A549 (cell line): ENCODE measurements around the gene DNA2. TPM values are rescaled to one million over a fixed set of nuclear protein-coding genes. Genes with fewer than 3 reads are reported as not detected.

Experiments used
- ATAC-seq, 2 experiments: fragments of 200-7000 bp in 1 of 2; fragments of >200 bp in 1 of 2; cut with Nextera tagmentation in 1 of 2; cut with Tn5 transposase in 1 of 2; 3 replicates each; pipeline versions ENCODE4 v1.8.0 to v1.9.1; 2018 to 2020; ENCODE audit warnings: mild to moderate bottlenecking in 1 of 2, moderate library complexity in 1 of 2
- CTCF ChIA-PET: fragments of 300-600 bp; sonication (Branson Sonifier 250); formaldehyde crosslinking; extraction: SDS; loops from one replicate; lab custom pipeline; 2021; ENCODE audit warnings: antibody characterized with exemption, inconsistent platforms; lab: Yijun Ruan, JAX
- POLR2A ChIA-PET: fragments of 350-600 bp; formaldehyde crosslinking; extraction: SDS; loops from one replicate; lab custom pipeline; 2021; ENCODE audit warnings: antibody characterized with exemption, inconsistent platforms; lab: Yijun Ruan, JAX
- DNase-seq, 2 experiments: peaks; one replicate each; pipeline versions ENCODE4 v3.0.0 to v3.0.0-alpha.2; 2011 to 2016; ENCODE audit warnings: low read depth in 1 of 2, low spot score in 1 of 2
- FAIRE-seq: peaks from 2 replicates; lab custom pipeline; 2011; peaks lifted over from hg19 to GRCh38; lab: Jason Lieb, UNC
- H3K27ac ChIP-seq, 2 experiments: fragments of >200 bp; sonication (Bioruptor Twin); formaldehyde crosslinking; 3 replicates each; pipeline ENCODE4 v1.5.1; 2016 to 2017
- H3K4me1 ChIP-seq: fragments of >200 bp; sonication (Bioruptor Twin); formaldehyde crosslinking; 3 replicates; pipeline ENCODE4 v1.6.1; 2016
- H3K4me2 ChIP-seq: fragments of >200 bp; sonication (Bioruptor Twin); formaldehyde crosslinking; 3 replicates; pipeline ENCODE4 v1.6.1; 2016
- H3K4me3 ChIP-seq: fragments of >200 bp; sonication (Bioruptor Twin); formaldehyde crosslinking; 3 replicates; pipeline ENCODE4 v1.5.1; 2016
- H3K9me3 ChIP-seq: fragments of >200 bp; sonication (Bioruptor Twin); formaldehyde crosslinking; 3 replicates; pipeline ENCODE4 v1.6.1; 2016
- ATOH8 ChIP-seq: fragments of 250-450 bp; sonication (Bioruptor Pico); IDR thresholded peaks from 2 replicates; pipeline ENCODE4 v1.5.0; 2020; ENCODE audit warnings: low read depth, mild to moderate bottlenecking, moderate library complexity
- BHLHE40 ChIP-seq: IDR thresholded peaks from 2 replicates; pipeline ENCODE4 v1.6.1; 2012; ENCODE audit warnings: low read depth, low read length, inconsistent platforms
- CBX8 ChIP-seq: fragments of 200-600 bp; sonication (generic); IDR thresholded peaks from 2 replicates; pipeline ENCODE4 v1.6.1; 2016
- CTCF ChIP-seq: fragments of >200 bp; sonication (Bioruptor Twin); formaldehyde crosslinking; IDR thresholded peaks from 3 replicates; pipeline ENCODE4 v1.5.1; 2016
- EHF ChIP-seq: fragments of 250-450 bp; sonication (Bioruptor Pico); IDR thresholded peaks from 2 replicates; pipeline ENCODE4 v1.5.0; 2020; ENCODE audit warnings: mild to moderate bottlenecking
- EP300 ChIP-seq, 2 experiments: fragments of >200 bp; sonication (Bioruptor Twin); formaldehyde crosslinking; IDR thresholded peaks; 2 replicates in 1 of 2; 3 replicates in 1 of 2; pipeline ENCODE4 v1.6.1; 2016 to 2017
- FOSB ChIP-seq: fragments of 250-450 bp; sonication (Bioruptor Pico); IDR thresholded peaks from 2 replicates; pipeline ENCODE4 v1.5.0; 2020; ENCODE audit warnings: mild to moderate bottlenecking, moderate library complexity
- FOSL2 ChIP-seq, 2 experiments: fragments of 450-650 bp in 1 of 2; fragments of >200 bp in 1 of 2; sonication (Bioruptor Twin) in 1 of 2; formaldehyde crosslinking; IDR thresholded peaks; 2 replicates each; pipeline versions ENCODE4 v1.5.0 to v1.6.1; 2016 to 2020; ENCODE audit warnings: mild to moderate bottlenecking in 1 of 2, moderate library complexity in 1 of 2
- FOXS1 ChIP-seq: fragments of 250-450 bp; sonication (Bioruptor Pico); IDR thresholded peaks from 2 replicates; pipeline ENCODE4 v1.5.0; 2020; ENCODE audit warnings: mild to moderate bottlenecking, moderate library complexity
- GATA3 ChIP-seq: IDR thresholded peaks from 2 replicates; pipeline ENCODE4 v1.6.1; 2012; ENCODE audit warnings: borderline replicate concordance
- HDAC2 ChIP-seq: fragments of 200-600 bp; sonication (generic); IDR thresholded peaks from 2 replicates; pipeline ENCODE4 v1.6.1; 2016
- HEYL ChIP-seq: fragments of 250-450 bp; sonication (Bioruptor Pico); IDR thresholded peaks from 2 replicates; pipeline ENCODE4 v1.8.0; 2021; ENCODE audit warnings: mild to moderate bottlenecking, moderate library complexity
- HOXB13 ChIP-seq: fragments of 250-450 bp; sonication (Bioruptor Pico); IDR thresholded peaks from 2 replicates; pipeline ENCODE4 v1.5.0; 2020; ENCODE audit warnings: low read depth, mild to moderate bottlenecking, moderate library complexity
- JUNB ChIP-seq: fragments of >200 bp; sonication (Bioruptor Twin); formaldehyde crosslinking; IDR thresholded peaks from 2 replicates; pipeline ENCODE4 v1.6.1; 2016
- KDM1A ChIP-seq: fragments of 200-600 bp; sonication (generic); IDR thresholded peaks from 2 replicates; pipeline ENCODE4 v1.6.1; 2016; ENCODE audit warnings: low read depth, mild to moderate bottlenecking
- MAZ ChIP-seq: fragments of 150-350 bp; IDR thresholded peaks from 2 replicates; pipeline ENCODE4 v1.6.1; 2014; ENCODE audit warnings: antibody characterized with exemption, low read depth, low read length, borderline replicate concordance
- NPAS2 ChIP-seq: fragments of 250-450 bp; sonication (Bioruptor Pico); IDR thresholded peaks from 2 replicates; pipeline ENCODE4 v1.8.0; 2022; ENCODE audit warnings: mild to moderate bottlenecking, moderate library complexity, borderline replicate concordance
- PHF8 ChIP-seq: fragments of 200-600 bp; sonication (generic); IDR thresholded peaks from 2 replicates; pipeline ENCODE4 v1.6.1; 2016; ENCODE audit warnings: low read depth, mild to moderate bottlenecking, antibody characterized with exemption, moderate library complexity, borderline replicate concordance
- POLR2AphosphoS2 ChIP-seq: conservative IDR thresholded peaks from 2 replicates; pipeline ENCODE4 v1.6.1; 2012; ENCODE audit warnings: low read length, improper control_type of control experiment, inconsistent platforms
- RFX5 ChIP-seq: fragments of 450-650 bp; IDR thresholded peaks from 2 replicates; pipeline ENCODE4 v1.7.1; 2014; ENCODE audit warnings: antibody characterized with exemption, mild to moderate bottlenecking, moderate library complexity
- RNF2 ChIP-seq: fragments of 200-600 bp; sonication (generic); IDR thresholded peaks from 2 replicates; pipeline ENCODE4 v1.6.1; 2016; ENCODE audit warnings: low read depth, mild to moderate bottlenecking, antibody characterized with exemption, moderate library complexity, borderline replicate concordance
- TP53 ChIP-seq: fragments of 250-450 bp; sonication (Bioruptor Pico); IDR thresholded peaks from 2 replicates; pipeline ENCODE4 v1.5.0; 2021; ENCODE audit warnings: mild to moderate bottlenecking, moderate library complexity
- ZFP36 ChIP-seq: fragments of 450-650 bp; IDR thresholded peaks from 2 replicates; pipeline ENCODE4 v1.6.1; 2014; ENCODE audit warnings: borderline replicate concordance; ENCODE audit not compliant: partially characterized antibody
- WGBS: methylation state at CpG from one replicate; pipeline ENCODE4 v1.1.6; 2017; ENCODE audit errors: missing lambda C conversion rate; 5-methylcytosine and 5-hydroxymethylcytosine counted together
- polyA plus RNA-seq, 4 experiments: library from polyadenylated mRNA; depleted of rRNA in 3 of 4; stranded (reverse); fragments of >200 nt; fragmentation: RNase III in 1 of 4; extraction: RNeasy Plus Mini Kit Qiagen cat#74134 plus additional on column Dnase treatment in 1 of 4; gene quantifications; 2 replicates in 3 of 4; 3 replicates in 1 of 4; pipeline ENCODE4 v1.2.3, GENCODE V29; 2011 to 2017
- TF ChIP-seq, protein P1 (sequence below): IDR thresholded peaks from 2 replicates; pipeline ENCODE4 v1.6.1; 2012
- TF ChIP-seq, protein P2 (sequence below): fragments of >200 bp; sonication (Bioruptor Twin); formaldehyde crosslinking; IDR thresholded peaks from 3 replicates; pipeline ENCODE4 v1.6.1; 2016
- TF ChIP-seq, protein P3 (sequence below): IDR thresholded peaks from 2 replicates; pipeline ENCODE4 v1.6.1; 2012

DNA2 gene
- polyA plus RNA-seq, 2 of the 4 experiments (the other 2 are of a cell fraction) = 16.5 to 20.1 TPM

DNA sequence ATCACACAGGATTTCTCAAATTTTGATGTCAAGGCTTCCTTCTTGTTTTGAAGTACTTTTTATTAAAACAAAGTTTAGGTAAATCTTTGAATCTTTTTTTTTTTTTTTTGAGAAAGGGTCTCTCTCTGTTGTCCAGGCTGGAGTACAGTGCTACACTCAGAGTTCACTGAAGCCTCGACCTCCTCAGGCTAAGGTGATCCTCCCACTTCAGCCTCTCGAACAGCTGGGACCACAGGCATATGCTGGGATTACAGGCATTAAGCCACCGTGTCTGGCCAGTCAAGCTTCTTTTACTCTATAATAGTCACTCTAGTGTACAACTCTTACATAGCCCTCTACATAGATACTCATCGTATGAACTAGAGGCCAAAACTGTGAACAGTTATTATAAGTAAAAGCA, 68.1 kb downstream of the DNA2 start:
- no peak for DNase-seq
- ChIA-PET CTCF (no interaction called here), POLR2A (no interaction called here)
- H3K27ac ChIP-seq = no peak overlapping the region
- H3K9me3 ChIP-seq = no peaks in the 10 kb centered on the region
- no peak for TF ChIP-seq EHF (CRISPR knock-in tag)
- no peak for TF ChIP-seq MAZ
- no peak for TF ChIP-seq HOXB13
- TF ChIP-seq POLR2AphosphoS2 = no peak
- TF ChIP-seq HDAC2 = no peak
- TF ChIP-seq JUNB = no peak
- H3K4me2 ChIP-seq = no peak overlapping the region
- FAIRE-seq = no peak
- H3K4me1 ChIP-seq = peaks cover 26% of the 10 kb centered on the region
- no peak overlapping the region for H3K4me3 ChIP-seq
- 85% methylated on average over 4 of the region's 4 CpGs for WGBS
- no peak for ATAC-seq

DNA sequence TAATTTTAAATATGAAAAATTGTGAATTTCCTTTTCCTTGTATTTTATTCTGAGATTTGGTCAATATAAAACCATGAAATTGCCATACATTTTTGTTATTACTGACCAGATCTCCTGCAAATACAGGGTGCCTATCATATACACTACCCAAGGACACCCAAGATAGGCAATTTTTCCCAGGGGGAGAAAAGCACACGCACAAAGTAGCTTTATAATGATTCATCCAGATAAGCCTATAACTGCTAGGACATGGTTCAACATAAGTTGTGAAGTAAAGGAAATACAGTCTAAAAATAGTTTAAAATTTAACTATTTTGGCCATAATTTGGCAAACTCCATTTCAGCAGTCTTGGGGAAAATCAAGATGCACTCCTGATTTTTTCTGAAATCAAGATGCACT, 69.5 kb downstream of the DNA2 start:
- Histone ChIP-seq H3K4me1 (peaks cover 26% of the 10 kb centered on the region), H3K9me3 (no peaks in the 10 kb centered on the region), H3K4me2 (0 out of 3 replicates have a peak overlapping the region, but pooled peaks have one; percentile 23), H3K4me3 (no peak overlapping the region), H3K27ac (no peak overlapping the region)
- POLR2A ChIA-PET = no interaction called here
- DNase-seq = no peak
- ATAC-seq = no peak
- FAIRE-seq = no peak
- 77% methylated on average over 1 of the region's 1 CpG for WGBS
- TF ChIP-seq BHLHE40 (no peak), ATOH8 (CRISPR knock-in tag) (no peak), ZFP36 (no peak), RNF2 (no peak), HOXB13 (no peak), CTCF (no peak), KDM1A (no peak), TP53 (CRISPR knock-in tag) (no peak)
- TF ChIP-seq, protein P1, sequence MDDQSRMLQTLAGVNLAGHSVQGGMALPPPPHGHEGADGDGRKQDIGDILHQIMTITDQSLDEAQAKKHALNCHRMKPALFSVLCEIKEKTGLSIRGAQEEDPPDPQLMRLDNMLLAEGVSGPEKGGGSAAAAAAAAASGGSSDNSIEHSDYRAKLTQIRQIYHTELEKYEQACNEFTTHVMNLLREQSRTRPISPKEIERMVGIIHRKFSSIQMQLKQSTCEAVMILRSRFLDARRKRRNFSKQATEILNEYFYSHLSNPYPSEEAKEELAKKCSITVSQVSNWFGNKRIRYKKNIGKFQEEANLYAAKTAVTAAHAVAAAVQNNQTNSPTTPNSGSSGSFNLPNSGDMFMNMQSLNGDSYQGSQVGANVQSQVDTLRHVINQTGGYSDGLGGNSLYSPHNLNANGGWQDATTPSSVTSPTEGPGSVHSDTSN = no peak
- TF ChIP-seq, protein P2, sequence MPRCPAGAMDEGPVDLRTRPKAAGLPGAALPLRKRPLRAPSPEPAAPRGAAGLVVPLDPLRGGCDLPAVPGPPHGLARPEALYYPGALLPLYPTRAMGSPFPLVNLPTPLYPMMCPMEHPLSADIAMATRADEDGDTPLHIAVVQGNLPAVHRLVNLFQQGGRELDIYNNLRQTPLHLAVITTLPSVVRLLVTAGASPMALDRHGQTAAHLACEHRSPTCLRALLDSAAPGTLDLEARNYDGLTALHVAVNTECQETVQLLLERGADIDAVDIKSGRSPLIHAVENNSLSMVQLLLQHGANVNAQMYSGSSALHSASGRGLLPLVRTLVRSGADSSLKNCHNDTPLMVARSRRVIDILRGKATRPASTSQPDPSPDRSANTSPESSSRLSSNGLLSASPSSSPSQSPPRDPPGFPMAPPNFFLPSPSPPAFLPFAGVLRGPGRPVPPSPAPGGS = no peak
- TF ChIP-seq, protein P3, sequence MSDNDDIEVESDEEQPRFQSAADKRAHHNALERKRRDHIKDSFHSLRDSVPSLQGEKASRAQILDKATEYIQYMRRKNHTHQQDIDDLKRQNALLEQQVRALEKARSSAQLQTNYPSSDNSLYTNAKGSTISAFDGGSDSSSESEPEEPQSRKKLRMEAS = no peak
- TF ChIP-seq, all 56 proteins: peak for 0
- CTCF ChIA-PET = interaction anchor here (0.6 kb wide), 2 partner anchors 38 to 340 kb away, joined by 3 to 4 read pairs; no protein-coding TSS in a partner anchor

DNA sequence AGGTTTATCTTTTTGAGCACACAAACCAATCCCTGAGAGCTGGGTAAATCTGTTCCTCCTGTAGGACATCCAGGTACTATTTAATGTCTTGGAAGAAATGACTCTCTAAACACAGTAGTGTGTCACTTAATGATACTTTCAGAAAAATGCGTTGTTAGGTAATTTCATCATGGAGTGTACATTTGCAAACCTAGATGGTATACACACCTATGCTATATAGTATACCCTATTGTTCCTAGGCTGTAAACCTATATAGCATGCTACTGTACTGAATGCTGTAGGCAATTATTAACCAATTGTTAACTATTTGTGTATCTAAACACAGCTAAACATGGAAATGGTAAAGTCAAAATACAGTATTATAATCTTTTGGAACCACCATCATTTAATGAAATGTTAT, 74.8 kb downstream of the DNA2 start:
- no peaks in the 10 kb centered on the region for H3K9me3 ChIP-seq
- H3K4me2 ChIP-seq = no peak overlapping the region
- 100% methylated on average over 1 of the region's 1 CpG for WGBS
- ATAC-seq (no peak), DNase-seq (no peak), FAIRE-seq (no peak)
- H3K4me3 ChIP-seq = no peak overlapping the region
- ChIA-PET CTCF (interaction anchor here (0.9 to 2.7 kb wide), 2 partner anchors 10 to 500 kb away, joined by 3 to 20 read pairs; partner anchors contain the start of gene RUFY2), POLR2A (interaction anchor here (1.0 kb wide), 1 partner anchor 9 kb away, joined by 3 read pairs; no protein-coding TSS in a partner anchor)
- TF ChIP-seq ATOH8 (CRISPR knock-in tag) (no peak), PHF8 (no peak), FOSL2 (IDR thresholded peaks at IDR 0.05) (no peak), FOSL2 (CRISPR knock-in tag; IDR thresholded peaks at IDR 0.05) (no peak), EP300 (IDR thresholded peaks at IDR 0.05) (no peak), NPAS2 (CRISPR knock-in tag) (no peak), FOSB (no peak), GATA3 (no peak), RNF2 (no peak), CBX8 (no peak), HEYL (CRISPR knock-in tag) (no peak), FOXS1 (CRISPR knock-in tag) (no peak), RFX5 (no peak)
- TF ChIP-seq, protein P1 = no peak
- H3K27ac ChIP-seq = no peak overlapping the region
- peaks cover 1% of the 10 kb centered on the region; the same call in 2 of the 3 replicates for H3K4me1 ChIP-seq
